Adrenal gland (tissue), 12 donors: Measurements from ENCODE around the gene SLC29A3. TPM values are rescaled to one million over a fixed set of nuclear protein-coding genes. Genes with fewer than 3 reads are reported as not detected.

Source experiments
- DNase-seq, 7 donors: peaks; one replicate each; pipeline ENCODE4 v3.0.0-alpha.2; 2019 to 2020
- H3K27ac ChIP-seq, 5 donors: fragments of 200-600 bp; sonication (generic) in 4 of 5; 1 replicate in 3 of 5; 2 replicates in 2 of 5; pipeline versions ENCODE4 v1.5.1 to v1.8.0; 2016 to 2020; ENCODE audit warnings: mild to moderate bottlenecking in 1 of 5
- H3K27me3 ChIP-seq: fragments of 200-600 bp; 2 replicates; pipeline ENCODE4 v1.8.0; 2021
- H3K36me3 ChIP-seq, 2 donors: fragments of 200-600 bp; replicated peaks in 1 of 2; 1 replicate in 1 of 2; 2 replicates in 1 of 2; pipeline versions ENCODE4 v1.5.1 to v1.8.0; 2018 to 2022
- H3K4me1 ChIP-seq, 2 donors: fragments of 200-600 bp; replicated peaks in 1 of 2; 1 replicate in 1 of 2; 2 replicates in 1 of 2; pipeline versions ENCODE4 v1.5.1 to v1.8.0; 2018 to 2021
- H3K4me3 ChIP-seq, 4 donors: fragments of 200-600 bp; sonication (generic) in 3 of 4; one replicate each; pipeline ENCODE4 v1.5.1; 2016 to 2018
- H3K9me3 ChIP-seq, 3 donors: fragments of 200-600 bp; sonication (generic) in 1 of 3; replicated peaks in 1 of 3; 1 replicate in 2 of 3; 2 replicates in 1 of 3; pipeline versions ENCODE4 v1.5.1 to v1.8.0; 2016 to 2021
- CTCF ChIP-seq, 6 experiments: fragments of 450-650 bp in 4 of 6; fragments of 200-600 bp in 2 of 6; sonication (generic) in 1 of 6; IDR thresholded peaks; 1 replicate in 5 of 6; 2 replicates in 1 of 6; pipeline versions ENCODE4 v1.5.1 to v1.8.0; 2016 to 2021; ENCODE audit warnings: antibody characterized with exemption in 6 of 6, mild to moderate bottlenecking in 2 of 6, moderate library complexity in 1 of 6
- POLR2A ChIP-seq, 2 donors: fragments of 450-650 bp; IDR thresholded peaks; one replicate each; pipeline ENCODE4 v1.6.1; 2017; ENCODE audit warnings: antibody characterized with exemption in 2 of 2, mild to moderate bottlenecking in 2 of 2, moderate library complexity in 1 of 2
- WGBS, 4 donors: extraction: QIAGEN DNeasy Blood & Tissue Kit in 2 of 4; methylation state at CpG; one replicate each; pipeline versions ENCODE4 v1.1.5 to v1.1.7; 2013 to 2017; 5-methylcytosine and 5-hydroxymethylcytosine counted together
- intact Hi-C, 2 donors: fragments of 100-400 bp; cut with DNase I; formaldehyde crosslinking; loops; one replicate each; pipeline versions ENCODE4 v1.14.1 to v1.15.0; 2022 to 2023
- polyA plus RNA-seq, 3 donors: library from polyadenylated mRNA; stranded (reverse); fragments of 200-250 nt in 2 of 3; fragments of 350-450 nt in 1 of 3; fragmentation: Illumina TruSeq in 1 of 3; extraction: RNeasy Lipid Tissue Mini Kit (QIAGEN cat#74804) in 1 of 3; gene quantifications; one replicate each; pipeline ENCODE4 v1.2.3, GENCODE V29; 2013 to 2014
- total RNA-seq, 9 donors: library from RNA; depleted of rRNA in 4 of 9; stranded (reverse); fragments of >200 nt in 4 of 9; fragments of 120-200 nt in 1 of 9; fragmentation: NEBNext Ultra II Directional in 1 of 9; extraction: Animal tissue kit (Norgen Biotek cat#: 25700) in 1 of 9; gene quantifications; one replicate each; pipeline versions ENCODE4 v1.1.0 to v1.2.4, GENCODE V29; 2013 to 2023
- donor health status: healthy with polysubstance abuse.
- donor health status: Bipolar disorder and iron deficiency.
- donor health status: DM: yes; HTN: yes; CAD: no.
- donor health status: DM: no; HTN: no; CAD: no.
- donor health status: DM: no; HTN: no; CAD: no.
- donor health status: DM: yes; HTN: yes; CAD: no.

SLC29A3 gene
- total and polyA plus RNA-seq, 12 donors = 1.4 to 19.0 (median 3.9) TPM

- TF ChIP-seq CTCF (IDR thresholded peaks at IDR 0.05) (no peak), POLR2A (IDR thresholded peaks at IDR 0.05) (no peak)
- WGBS, 4 donors = 63 to 77% (median 76%) methylated on average over 2 to 4 of the region's 4 CpGs; no CpG with 5 or more reads in 1 of the 4 donors
- Histone ChIP-seq H3K9me3 (no peaks in the 10 kb centered on the region), H3K36me3 (peaks cover 0 to 17% of the 10 kb centered on the region in 2 donors), H3K27me3 (no peaks in the 10 kb centered on the region), H3K4me3 (no peak overlapping the region), H3K27ac (no peak overlapping the region), H3K4me1 (no peaks in the 10 kb centered on the region)
- intact Hi-C loops = loop anchor here in 1 of 2 donors (2.0 kb wide), 2 partner anchors 361 to 381 kb away; no protein-coding TSS in a partner anchor
- DNase-seq = no peak
Observed at GRCh38 chr10:71285986-71286385, 33.1 kb upstream of the SLC29A3 start.

GRCh38 chr10:71286521-71287294 is 32.4 kb upstream of the SLC29A3 start:
- H3K36me3 ChIP-seq = peaks cover 0 to 23% of the 10 kb centered on the region in 2 donors
- no peak for DNase-seq
- 48 to 89% (median 86%) methylated on average over 2 to 17 of the region's 17 CpGs for WGBS, 4 donors
- intact Hi-C loops = no loop called here
- H3K4me1 ChIP-seq = no peaks in the 10 kb centered on the region
- H3K27me3 ChIP-seq = no peaks in the 10 kb centered on the region
- TF ChIP-seq POLR2A (IDR thresholded peaks at IDR 0.05) (no peak), CTCF (IDR thresholded peaks at IDR 0.05) (no peak)
- H3K9me3 ChIP-seq = no peaks in the 10 kb centered on the region
- no peak overlapping the region for H3K27ac ChIP-seq
- H3K4me3 ChIP-seq = no peak overlapping the region

- H3K4me1 ChIP-seq = no peaks in the 10 kb centered on the region
- H3K27ac ChIP-seq = no peak overlapping the region
- intact Hi-C loops = no loop called here
- no peak for DNase-seq
- H3K4me3 ChIP-seq = no peak overlapping the region
- no peaks in the 10 kb centered on the region for H3K27me3 ChIP-seq
- H3K9me3 ChIP-seq = no peaks in the 10 kb centered on the region
- WGBS, 4 donors = 82 to 90% (median 86%) methylated on average over 13 to 14 of the region's 14 CpGs
- peaks cover 0 to 26% of the 10 kb centered on the region in 2 donors for H3K36me3 ChIP-seq
- no peak for TF ChIP-seq CTCF (IDR thresholded peaks at IDR 0.05)
- no peak for TF ChIP-seq POLR2A (IDR thresholded peaks at IDR 0.05)
Observed at GRCh38 chr10:71287456-71287855, 31.6 kb upstream of the SLC29A3 start.

GRCh38 chr10:71288461-71288860 is 30.6 kb upstream of the SLC29A3 start:
- TF ChIP-seq POLR2A (IDR thresholded peaks at IDR 0.05) = no peak
- TF ChIP-seq CTCF (IDR thresholded peaks at IDR 0.05) = no peak
- WGBS, 4 donors = 76 to 87% (median 84%) methylated on average over 7 to 15 of the region's 15 CpGs
- no peak overlapping the region for H3K27ac ChIP-seq
- DNase-seq = no peak
- peaks cover 0 to 31% of the 10 kb centered on the region in 2 donors for H3K36me3 ChIP-seq
- H3K27me3 ChIP-seq = no peaks in the 10 kb centered on the region
- H3K9me3 ChIP-seq = no peaks in the 10 kb centered on the region
- H3K4me3 ChIP-seq = no peak overlapping the region
- H3K4me1 ChIP-seq = no peaks in the 10 kb centered on the region
- intact Hi-C loops = no loop called here
